Measurements from ENCODE around the gene ZBTB46.

The ZBTB46 gene

GRCh38 chr20:63758152-63758551 is 72.9 kb downstream of the ZBTB46 start:
- H3K27ac Mint-ChIP-seq = no peak overlapping the region

GRCh38 chr20:63756648-63756991 is 74.4 kb downstream of the ZBTB46 start:
- no peak overlapping the region for H3K27ac Mint-ChIP-seq
- H3K27me3 Mint-ChIP-seq = no peaks in the 10 kb centered on the region

More at GRCh38 chr20:63758152-63758551, 72.9 kb downstream of the ZBTB46 start:
- H3K9me3 Mint-ChIP-seq = no peaks in the 10 kb centered on the region
- H3K36me3 Mint-ChIP-seq = no peaks in the 10 kb centered on the region
- no peaks in the 10 kb centered on the region for H3K27me3 Mint-ChIP-seq
- no peak overlapping the region for H3K4me3 Mint-ChIP-seq
- peaks cover 5% of the 10 kb centered on the region for H3K4me1 Mint-ChIP-seq

GRCh38 chr20:63755933-63756647 is 75.0 kb downstream of the ZBTB46 start:
- H3K4me1 Mint-ChIP-seq = peaks cover 12% of the 10 kb centered on the region
- no peaks in the 10 kb centered on the region for H3K27me3 Mint-ChIP-seq
- no peak overlapping the region for H3K27ac Mint-ChIP-seq
- no peaks in the 10 kb centered on the region for H3K36me3 Mint-ChIP-seq
- no peak overlapping the region for H3K4me3 Mint-ChIP-seq
- no peaks in the 10 kb centered on the region for H3K9me3 Mint-ChIP-seq

More at GRCh38 chr20:63756648-63756991, 74.4 kb downstream of the ZBTB46 start:
- H3K4me1 Mint-ChIP-seq = peaks cover 9% of the 10 kb centered on the region
- no peaks in the 10 kb centered on the region for H3K36me3 Mint-ChIP-seq
- no peak overlapping the region for H3K4me3 Mint-ChIP-seq
- no peaks in the 10 kb centered on the region for H3K9me3 Mint-ChIP-seq

- no peaks in the 10 kb centered on the region for H3K36me3 Mint-ChIP-seq
- H3K4me3 Mint-ChIP-seq = no peak overlapping the region
- H3K4me1 Mint-ChIP-seq = peaks cover 23% of the 10 kb centered on the region
- no peaks in the 10 kb centered on the region for H3K9me3 Mint-ChIP-seq
- no peak overlapping the region for H3K27ac Mint-ChIP-seq
- H3K27me3 Mint-ChIP-seq = no peaks in the 10 kb centered on the region
Observed at GRCh38 chr20:63754008-63754407, 77.1 kb downstream of the ZBTB46 start.

GRCh38 chr20:63753381-63753780 is 77.7 kb downstream of the ZBTB46 start:
- Mint-ChIP-seq H3K36me3 (no peaks in the 10 kb centered on the region), H3K4me3 (no peak overlapping the region), H3K9me3 (no peaks in the 10 kb centered on the region), H3K27ac (no peak overlapping the region), H3K27me3 (no peaks in the 10 kb centered on the region), H3K4me1 (peaks cover 28% of the 10 kb centered on the region)

- no peaks in the 10 kb centered on the region for H3K27me3 Mint-ChIP-seq
- H3K4me3 Mint-ChIP-seq = no peak overlapping the region
- peaks cover 28% of the 10 kb centered on the region for H3K4me1 Mint-ChIP-seq
- no peaks in the 10 kb centered on the region for H3K9me3 Mint-ChIP-seq
- no peak overlapping the region for H3K27ac Mint-ChIP-seq
- no peaks in the 10 kb centered on the region for H3K36me3 Mint-ChIP-seq
Observed at GRCh38 chr20:63752411-63753101, 78.5 kb downstream of the ZBTB46 start.

- Mint-ChIP-seq H3K27me3 (no peaks in the 10 kb centered on the region), H3K4me1 (peaks cover 26% of the 10 kb centered on the region), H3K9me3 (no peaks in the 10 kb centered on the region), H3K36me3 (no peaks in the 10 kb centered on the region), H3K4me3 (peak overlapping the region; percentile 47), H3K27ac (peak overlapping the region; percentile 41)
Observed at GRCh38 chr20:63751471-63752271, 79.4 kb downstream of the ZBTB46 start.

- H3K4me3 Mint-ChIP-seq = peak overlapping the region; percentile 47
- no peaks in the 10 kb centered on the region for H3K9me3 Mint-ChIP-seq
- peaks cover 23% of the 10 kb centered on the region for H3K4me1 Mint-ChIP-seq
- H3K27ac Mint-ChIP-seq = peak overlapping the region; percentile 51
- H3K36me3 Mint-ChIP-seq = no peaks in the 10 kb centered on the region
- no peaks in the 10 kb centered on the region for H3K27me3 Mint-ChIP-seq
Observed at GRCh38 chr20:63750807-63751470, 80.1 kb downstream of the ZBTB46 start.

- Mint-ChIP-seq H3K4me1 (peaks cover 23% of the 10 kb centered on the region), H3K4me3 (peak overlapping the region; percentile 16), H3K27me3 (no peaks in the 10 kb centered on the region), H3K9me3 (no peaks in the 10 kb centered on the region), H3K27ac (no peak overlapping the region), H3K36me3 (no peaks in the 10 kb centered on the region)
Observed at GRCh38 chr20:63749597-63750508, 81.2 kb downstream of the ZBTB46 start.

GRCh38 chr20:63748934-63749270 is 82.2 kb downstream of the ZBTB46 start:
- H3K4me3 Mint-ChIP-seq = no peak overlapping the region

GRCh38 chr20:63748070-63748933 is 82.8 kb downstream of the ZBTB46 start:
- peaks cover 23% of the 10 kb centered on the region for H3K4me1 Mint-ChIP-seq
- no peaks in the 10 kb centered on the region for H3K27me3 Mint-ChIP-seq
- H3K4me3 Mint-ChIP-seq = no peak overlapping the region
- no peaks in the 10 kb centered on the region for H3K36me3 Mint-ChIP-seq
- H3K27ac Mint-ChIP-seq = no peak overlapping the region
- no peaks in the 10 kb centered on the region for H3K9me3 Mint-ChIP-seq

More at GRCh38 chr20:63748934-63749270, 82.2 kb downstream of the ZBTB46 start:
- H3K4me1 Mint-ChIP-seq = peaks cover 23% of the 10 kb centered on the region
- H3K36me3 Mint-ChIP-seq = no peaks in the 10 kb centered on the region
- H3K27me3 Mint-ChIP-seq = no peaks in the 10 kb centered on the region
- no peak overlapping the region for H3K27ac Mint-ChIP-seq
- H3K9me3 Mint-ChIP-seq = no peaks in the 10 kb centered on the region

GRCh38 chr20:63747622-63748069 is 83.4 kb downstream of the ZBTB46 start:
- H3K27ac Mint-ChIP-seq = no peak overlapping the region
- H3K4me3 Mint-ChIP-seq = no peak overlapping the region
- H3K9me3 Mint-ChIP-seq = no peaks in the 10 kb centered on the region
- peaks cover 23% of the 10 kb centered on the region for H3K4me1 Mint-ChIP-seq
- no peaks in the 10 kb centered on the region for H3K27me3 Mint-ChIP-seq
- no peaks in the 10 kb centered on the region for H3K36me3 Mint-ChIP-seq

GRCh38 chr20:63746751-63747315 is 84.2 kb downstream of the ZBTB46 start:
- H3K27ac Mint-ChIP-seq = no peak overlapping the region
- H3K36me3 Mint-ChIP-seq = no peaks in the 10 kb centered on the region
- H3K27me3 Mint-ChIP-seq = no peaks in the 10 kb centered on the region
- H3K9me3 Mint-ChIP-seq = no peaks in the 10 kb centered on the region
- peaks cover 19% of the 10 kb centered on the region for H3K4me1 Mint-ChIP-seq
- no peak overlapping the region for H3K4me3 Mint-ChIP-seq

Data from activated naive CD4-positive, alpha-beta T cell treated with anti-CD3 and anti-CD28 coated beads, Interleukin-2, amount 50 U/mL, for 24 hours (primary cell).